Calu3 (cell line): ENCODE results near the gene CC2D1B. TPM values are rescaled to one million over a fixed set of nuclear protein-coding genes. Genes with fewer than 3 reads are reported as not detected.

Experiments
- BruUV-seq: library from RNA; stranded (reverse); fragments of 400-500 nt; replicated peaks from 2 replicates; lab custom pipeline; 2021; lab: Mats Ljungman, UMichigan
- CTCF ChIA-PET: fragments of 300-600 bp; sonication (Branson Sonifier 250); formaldehyde crosslinking; loops from one replicate; lab custom pipeline; 2022; ENCODE audit warnings: antibody characterized with exemption; lab: Charles Lee
- DNase-seq: peaks from one replicate; pipeline ENCODE4 v3.0.0; 2022
- H3K27ac Mint-ChIP-seq: one replicate; pipeline ENCODE4 v1.8.0; 2022; ENCODE audit warnings: mixed read lengths; ENCODE audit not compliant: unreplicated experiment
- H3K27me3 Mint-ChIP-seq: one replicate; pipeline ENCODE4 v1.8.0; 2022; ENCODE audit warnings: mixed read lengths; ENCODE audit not compliant: unreplicated experiment
- H3K36me3 Mint-ChIP-seq: one replicate; pipeline ENCODE4 v1.8.0; 2022; ENCODE audit warnings: mild to moderate bottlenecking, moderate library complexity, mixed read lengths; ENCODE audit not compliant: insufficient read depth, unreplicated experiment
- H3K4me1 Mint-ChIP-seq: one replicate; pipeline ENCODE4 v1.8.0; 2022; ENCODE audit warnings: mild to moderate bottlenecking, low read depth, mixed read lengths; ENCODE audit not compliant: unreplicated experiment
- H3K4me3 Mint-ChIP-seq: one replicate; pipeline ENCODE4 v1.8.0; 2022; ENCODE audit warnings: mild to moderate bottlenecking, low read depth, moderate library complexity, mixed read lengths; ENCODE audit not compliant: unreplicated experiment
- H3K9me3 Mint-ChIP-seq: one replicate; pipeline ENCODE4 v1.8.0; 2022; ENCODE audit warnings: low read depth, mixed read lengths; ENCODE audit not compliant: unreplicated experiment
- CTCF ChIP-seq: fragments of 200-600 bp; IDR thresholded peaks from one replicate; pipeline ENCODE4 v1.8.0; 2022; ENCODE audit warnings: antibody characterized with exemption; ENCODE audit not compliant: unreplicated experiment
- intact Hi-C: fragments of 100-400 bp; cut with micrococcal nuclease; formaldehyde crosslinking; loops from one replicate; pipeline ENCODE4 v1.10.0; 2022; ENCODE audit not compliant: unreplicated experiment
- total RNA-seq: library from RNA; stranded (reverse); gene quantifications from 2 replicates; pipeline ENCODE4 v1.2.3, GENCODE V29; 2022

Gene CC2D1B
- total RNA-seq, 1 experiment from 2014 or later = 42.6 TPM

- peak within 1 kb of the TSS; percentile 94 for H3K27ac Mint-ChIP-seq
- intact Hi-C loops = loop anchor here (10.0 kb wide), 1 partner anchor 280 kb away; no protein-coding TSS in a partner anchor
- CTCF ChIA-PET = interaction anchor here (0.6 to 1.6 kb wide), 7 partner anchors 9 to 280 kb away, joined by 3 to 8 read pairs (median 3); partner anchors contain the start of genes CC2D1B and TUT4
- no peaks in the 10 kb centered on the region for H3K27me3 Mint-ChIP-seq
- peaks cover 24% of the 10 kb centered on the region for H3K4me1 Mint-ChIP-seq
- BruUV-seq = TSS peak; percentile 76
- no peaks in the 10 kb centered on the region for H3K9me3 Mint-ChIP-seq
- H3K36me3 Mint-ChIP-seq = peaks cover 53% of the 10 kb centered on the region
- peak; percentile 96 for DNase-seq
- H3K4me3 Mint-ChIP-seq = peak within 1 kb of the TSS; percentile 100
- peak; percentile 51 for TF ChIP-seq CTCF
Measured at GRCh38 chr1:52404116-52404974, 38.3 kb upstream of the CC2D1B start, which contains the start of the genes ORC1 and PRPF38A. ORC1 (minus strand) TSS chr1:52404423; CDS start chr1:52402223, 2,200 bp downstream. PRPF38A (plus strand) TSS chr1:52404602; CDS start chr1:52404750, 148 bp downstream.

GRCh38 chr1:52403566-52404115, 37.6 kb upstream of the CC2D1B start:
- peak; percentile 35 for DNase-seq
- CTCF ChIA-PET = interaction anchor here (0.9 to 1.6 kb wide), 3 partner anchors 37 to 276 kb away, joined by 3 to 8 read pairs (median 3); partner anchors contain the start of gene CC2D1B
- H3K36me3 Mint-ChIP-seq = peaks cover 53% of the 10 kb centered on the region
- BruUV-seq = TSS peak; percentile 58
- intact Hi-C loops = loop anchor here (10.0 kb wide), 1 partner anchor 281 kb away; no protein-coding TSS in a partner anchor
- no peak for TF ChIP-seq CTCF
- H3K27me3 Mint-ChIP-seq = no peaks in the 10 kb centered on the region
- peak overlapping the region; percentile 100 for H3K4me3 Mint-ChIP-seq
- H3K9me3 Mint-ChIP-seq = no peaks in the 10 kb centered on the region
- peak overlapping the region; percentile 94 for H3K27ac Mint-ChIP-seq
- peaks cover 24% of the 10 kb centered on the region for H3K4me1 Mint-ChIP-seq

GRCh38 chr1:52402860-52403240, 36.8 kb upstream of the CC2D1B start:
- Mint-ChIP-seq H3K27me3 (no peaks in the 10 kb centered on the region), H3K36me3 (peaks cover 49% of the 10 kb centered on the region), H3K27ac (peak overlapping the region; percentile 94), H3K4me3 (peak overlapping the region; percentile 100), H3K4me1 (peaks cover 24% of the 10 kb centered on the region), H3K9me3 (no peaks in the 10 kb centered on the region)
- TF ChIP-seq CTCF = no peak
- intact Hi-C loops = loop anchor here (10.0 kb wide), 1 partner anchor 282 kb away; no protein-coding TSS in a partner anchor
- no peak for DNase-seq
- CTCF ChIA-PET = no interaction called here
- BruUV-seq = no TSS peak

GRCh38 chr1:52400131-52400530, 34.1 kb upstream of the CC2D1B start:
- CTCF ChIA-PET = interaction anchor here (0.9 kb wide), 1 partner anchor 51 kb away, joined by 4 read pairs; no protein-coding TSS in a partner anchor
- DNase-seq = no peak
- H3K36me3 Mint-ChIP-seq = peaks cover 42% of the 10 kb centered on the region
- intact Hi-C loops = loop anchor here (10.0 kb wide), 1 partner anchor 285 kb away; no protein-coding TSS in a partner anchor
- H3K4me1 Mint-ChIP-seq = peaks cover 24% of the 10 kb centered on the region
- H3K27ac Mint-ChIP-seq = no peak overlapping the region
- no peaks in the 10 kb centered on the region for H3K9me3 Mint-ChIP-seq
- TF ChIP-seq CTCF = no peak
- BruUV-seq = no TSS peak
- no peak overlapping the region for H3K4me3 Mint-ChIP-seq
- no peaks in the 10 kb centered on the region for H3K27me3 Mint-ChIP-seq
